Stomach (tissue), 4 donors: ENCODE data around the gene KHSRP.

Experiments
- POLR2AphosphoS5 ChIP-seq, 3 donors: sonication (generic); formaldehyde crosslinking; IDR thresholded peaks; one replicate each; pipeline ENCODE4 v1.6.1; 2016; ENCODE audit warnings: antibody characterized with exemption in 3 of 3
- TF ChIP-seq, protein P1 (sequence below), 7 experiments: fragments of 450-650 bp in 4 of 7; fragments of 200-600 bp in 3 of 7; sonication (generic) in 3 of 7; IDR thresholded peaks; one replicate each; pipeline ENCODE4 v1.5.1; 2016 to 2019; ENCODE audit warnings: antibody characterized with exemption in 7 of 7, control low read depth in 2 of 7, mild to moderate bottlenecking in 1 of 7

DNA sequence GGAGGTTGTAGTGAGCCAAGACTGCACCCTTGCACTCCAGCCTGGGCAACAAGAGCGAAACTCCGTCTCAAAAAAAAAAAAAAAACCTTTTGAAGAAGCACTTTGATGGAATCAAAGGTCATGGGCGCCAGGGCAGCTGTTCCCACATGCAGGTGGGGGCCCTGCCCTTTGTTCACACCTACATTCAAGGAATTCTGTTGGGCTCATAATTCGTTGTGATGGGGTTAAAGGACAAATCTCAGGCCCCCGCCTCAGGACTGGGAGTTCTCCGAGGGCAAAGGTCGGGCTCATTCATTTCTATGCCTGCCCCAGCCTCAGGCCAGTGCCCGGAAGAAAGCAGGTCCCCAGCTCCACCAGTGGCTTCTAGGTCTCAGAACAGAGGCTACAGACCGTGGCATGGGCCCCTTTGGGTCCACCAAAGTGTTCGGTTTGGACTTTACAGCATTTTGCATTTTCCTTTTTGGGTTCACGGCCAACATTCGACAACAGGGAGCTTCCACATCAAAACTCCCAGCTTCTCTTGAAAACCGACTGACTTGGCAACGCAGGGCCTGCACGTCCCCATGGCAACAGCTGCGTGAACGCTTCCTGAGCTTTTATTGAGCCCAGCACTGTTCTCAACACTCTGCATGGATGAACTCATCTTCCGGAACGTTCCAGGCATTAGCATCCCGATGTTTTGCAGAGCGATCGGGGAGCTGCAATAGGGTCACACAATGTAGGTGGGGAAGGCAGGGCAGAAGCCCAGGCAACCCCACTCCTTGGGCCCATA is 21.6 kb downstream of the KHSRP start:
- TF ChIP-seq, protein P1, sequence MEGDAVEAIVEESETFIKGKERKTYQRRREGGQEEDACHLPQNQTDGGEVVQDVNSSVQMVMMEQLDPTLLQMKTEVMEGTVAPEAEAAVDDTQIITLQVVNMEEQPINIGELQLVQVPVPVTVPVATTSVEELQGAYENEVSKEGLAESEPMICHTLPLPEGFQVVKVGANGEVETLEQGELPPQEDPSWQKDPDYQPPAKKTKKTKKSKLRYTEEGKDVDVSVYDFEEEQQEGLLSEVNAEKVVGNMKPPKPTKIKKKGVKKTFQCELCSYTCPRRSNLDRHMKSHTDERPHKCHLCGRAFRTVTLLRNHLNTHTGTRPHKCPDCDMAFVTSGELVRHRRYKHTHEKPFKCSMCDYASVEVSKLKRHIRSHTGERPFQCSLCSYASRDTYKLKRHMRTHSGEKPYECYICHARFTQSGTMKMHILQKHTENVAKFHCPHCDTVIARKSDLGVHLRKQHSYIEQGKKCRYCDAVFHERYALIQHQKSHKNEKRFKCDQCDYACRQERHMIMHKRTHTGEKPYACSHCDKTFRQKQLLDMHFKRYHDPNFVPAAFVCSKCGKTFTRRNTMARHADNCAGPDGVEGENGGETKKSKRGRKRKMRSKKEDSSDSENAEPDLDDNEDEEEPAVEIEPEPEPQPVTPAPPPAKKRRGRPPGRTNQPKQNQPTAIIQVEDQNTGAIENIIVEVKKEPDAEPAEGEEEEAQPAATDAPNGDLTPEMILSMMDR (IDR thresholded peaks at IDR 0.05): no peak
- TF ChIP-seq POLR2AphosphoS5 (IDR thresholded peaks at IDR 0.05): no peak
